HepG2 (cell line): ENCODE data around the gene CBLN3. TPM values are rescaled to one million over a fixed set of nuclear protein-coding genes. Genes with fewer than 3 reads are reported as not detected.
A peak's percentile ranks its signal among the peaks of the same experiment; 100 is the strongest.

Source experiments
- ATF3 ChIP-seq: sonication (generic); formaldehyde crosslinking; IDR thresholded peaks from 2 replicates; pipeline ENCODE4 v1.4.0; 2020; ENCODE audit warnings: missing genetic modification reagents
- CENPT ChIP-seq: sonication (generic); formaldehyde crosslinking; IDR thresholded peaks from 2 replicates; pipeline ENCODE4 v1.8.0; 2022; ENCODE audit warnings: low read depth, mild to moderate bottlenecking, moderate library complexity, missing genetic modification reagents
- CERS6 ChIP-seq: sonication (generic); formaldehyde crosslinking; IDR thresholded peaks from 2 replicates; pipeline ENCODE4 v1.5.0; 2020; ENCODE audit warnings: missing genetic modification reagents
- DNMT1 ChIP-seq: sonication (generic); formaldehyde crosslinking; IDR thresholded peaks from 2 replicates; pipeline ENCODE4 v1.5.1; 2020; ENCODE audit warnings: mild to moderate bottlenecking, missing genetic modification reagents
- E2F5 ChIP-seq: sonication (generic); formaldehyde crosslinking; conservative IDR thresholded peaks from 2 replicates; pipeline ENCODE4 v1.4.0; 2020; ENCODE audit warnings: missing genetic modification reagents
- GLMP ChIP-seq: sonication (generic); formaldehyde crosslinking; IDR thresholded peaks from 2 replicates; pipeline ENCODE4 v1.9.0; 2021; ENCODE audit warnings: missing genetic modification reagents, mild to moderate bottlenecking, borderline replicate concordance
- KDM5B ChIP-seq: sonication (generic); formaldehyde crosslinking; IDR thresholded peaks from 2 replicates; pipeline ENCODE4 v1.4.0; 2020; ENCODE audit warnings: missing genetic modification reagents, mild to moderate bottlenecking, borderline replicate concordance
- LRRFIP1 ChIP-seq: sonication (generic); formaldehyde crosslinking; conservative IDR thresholded peaks from 2 replicates; pipeline ENCODE4 v1.4.0; 2020; ENCODE audit warnings: missing genetic modification reagents
- PITX1 ChIP-seq: sonication (generic); formaldehyde crosslinking; IDR thresholded peaks from 2 replicates; pipeline ENCODE4 v1.5.1; 2020; ENCODE audit warnings: mild to moderate bottlenecking, missing genetic modification reagents
- RORA ChIP-seq: sonication (generic); formaldehyde crosslinking; IDR thresholded peaks from 2 replicates; pipeline ENCODE4 v1.5.0; 2020; ENCODE audit warnings: mild to moderate bottlenecking, missing genetic modification reagents, moderate library complexity
- RXRB ChIP-seq: IDR thresholded peaks from 2 replicates; pipeline ENCODE4 v1.6.1; 2016; ENCODE audit warnings: borderline replicate concordance, missing genetic modification reagents, missing compliant biosample characterization
- SRF ChIP-seq: IDR thresholded peaks from 2 replicates; pipeline ENCODE4 v1.6.1; 2011; ENCODE audit warnings: mild to moderate bottlenecking, low read depth, low read length, moderate library complexity
- STAT5B ChIP-seq: sonication (generic); formaldehyde crosslinking; IDR thresholded peaks from 2 replicates; pipeline ENCODE4 v1.4.0; 2020; ENCODE audit warnings: missing genetic modification reagents
- ZBTB14 ChIP-seq: sonication (generic); formaldehyde crosslinking; IDR thresholded peaks from 2 replicates; pipeline ENCODE4 v1.4.0; 2020; ENCODE audit warnings: missing genetic modification reagents
- ZBTB33 ChIP-seq: sonication (generic); formaldehyde crosslinking; IDR thresholded peaks from 2 replicates; pipeline ENCODE4 v1.4.0; 2020; ENCODE audit warnings: missing genetic modification reagents
- ZIK1 ChIP-seq: sonication (generic); formaldehyde crosslinking; IDR thresholded peaks from 2 replicates; pipeline ENCODE4 v1.5.0; 2020; ENCODE audit warnings: mild to moderate bottlenecking, low read depth, missing genetic modification reagents, borderline replicate concordance
- ZNF253 ChIP-seq: sonication (generic); formaldehyde crosslinking; IDR thresholded peaks from 2 replicates; pipeline ENCODE4 v1.8.0; 2022; ENCODE audit warnings: mild to moderate bottlenecking, missing genetic modification reagents, borderline replicate concordance
- ZNF350 ChIP-seq: sonication (generic); formaldehyde crosslinking; IDR thresholded peaks from 2 replicates; pipeline ENCODE4 v1.4.0; 2020; ENCODE audit warnings: mild to moderate bottlenecking, low read depth, missing genetic modification reagents, borderline replicate concordance
- ZNF768 ChIP-seq: sonication (generic); formaldehyde crosslinking; IDR thresholded peaks from 2 replicates; pipeline ENCODE4 v1.4.0; 2020; ENCODE audit warnings: missing genetic modification reagents
- ZNF790 ChIP-seq: sonication (generic); formaldehyde crosslinking; IDR thresholded peaks from 2 replicates; pipeline ENCODE4 v1.8.0; 2022; ENCODE audit warnings: missing genetic modification reagents, mild to moderate bottlenecking, borderline replicate concordance
- polyA plus RNA-seq, 8 experiments: library from polyadenylated mRNA; depleted of rRNA in 3 of 8; stranded (reverse) in 7 of 8; unstranded in 1 of 8; fragments of >200 nt; fragmentation: Illumina TruSeq in 4 of 8; extraction: Trizol in 4 of 8; gene quantifications; 2 replicates each; pipeline versions ENCODE4 v1.2.1 to v1.2.3, GENCODE V29; 2011 to 2016; ENCODE audit warnings: low read depth in 4 of 8, missing spikeins in 1 of 8, mixed read lengths in 1 of 8; ENCODE audit not compliant: insufficient read depth in 1 of 8
- total RNA-seq, 5 experiments: library from RNA; depleted of rRNA; stranded (reverse); fragments of >200 nt; fragmentation: Illumina TruSeq; extraction: Trizol; gene quantifications; 2 replicates each; pipeline ENCODE4 v1.2.3, GENCODE V29; 2016; ENCODE audit warnings: low read depth in 1 of 5

CBLN3 gene
- total and polyA plus RNA-seq, 2 of the 13 experiments (the other 11 are each of a cell fraction or from before 2014, with no cell fraction given), result 0.66 to 0.98 TPM

- TF ChIP-seq ZNF790 (CRISPR knock-in tag), result no peak
- TF ChIP-seq ZNF350 (CRISPR knock-in tag), result no peak
- TF ChIP-seq RXRB, result no peak
- no peak for TF ChIP-seq PITX1 (CRISPR knock-in tag)
- no peak for TF ChIP-seq LRRFIP1 (CRISPR knock-in tag)
- 0 out of 2 replicates have a peak, but pooled peaks have one; percentile 68 for TF ChIP-seq DNMT1
- TF ChIP-seq SRF, result no peak
- peak; percentile 25 for TF ChIP-seq KDM5B
- TF ChIP-seq ZBTB33 (CRISPR knock-in tag), result no peak
- TF ChIP-seq CENPT (CRISPR knock-in tag), result 0 out of 2 replicates have a peak, but pooled peaks have one; percentile 6
- TF ChIP-seq E2F5 (CRISPR knock-in tag), result no peak
- TF ChIP-seq ATF3, result no peak
- no peak for TF ChIP-seq ZBTB14
- TF ChIP-seq ZNF253 (CRISPR knock-in tag), result 0 out of 2 replicates have a peak, but pooled peaks have one; percentile 66
- no peak for TF ChIP-seq STAT5B (CRISPR knock-in tag)
- TF ChIP-seq GLMP (CRISPR knock-in tag), result no peak
- no peak for TF ChIP-seq CERS6 (CRISPR knock-in tag)
- TF ChIP-seq RORA (CRISPR knock-in tag), result no peak
- no peak for TF ChIP-seq ZIK1 (CRISPR knock-in tag)
- 0 out of 2 replicates have a peak, but pooled peaks have one; percentile 40 for TF ChIP-seq ZNF768 (CRISPR knock-in tag)
Measured at GRCh38 chr14:24437020-24437735, 7.7 kb upstream of the CBLN3 start (continued).
